NCI-H146 (cell line): ENCODE results near the gene TNFSF15.

Experiments used
- DNase-seq: peaks from one replicate; lab custom pipeline; 2025; lab: John Stamatoyannopoulos, UW

The TNFSF15 gene

GRCh38 chr9:114805670-114806525, at the start of gene TNFSF15:
Gene TNFSF15, minus strand, starts transcription at chr9:114806039. Its CDS starts 27 bp downstream, at chr9:114806012.
- peak; percentile 17 for DNase-seq

- DNase-seq: no peak
These were observed 49.6 kb upstream of the TNFSF15 start for GRCh38 chr9:114855488-114855887.

- no peak for DNase-seq
These were observed 49.0 kb upstream of the TNFSF15 start for GRCh38 chr9:114854736-114855355.

- DNase-seq: no peak
These were observed 47.4 kb upstream of the TNFSF15 start for GRCh38 chr9:114853071-114853855.

- DNase-seq: no peak
These were observed 46.3 kb upstream of the TNFSF15 start for GRCh38 chr9:114852050-114852594.

GRCh38 chr9:114851306-114851705, 45.5 kb upstream of the TNFSF15 start:
- no peak for DNase-seq

- DNase-seq: no peak
These were observed 45.0 kb upstream of the TNFSF15 start for GRCh38 chr9:114850871-114851270.

- DNase-seq: no peak
These were observed 43.6 kb upstream of the TNFSF15 start for GRCh38 chr9:114849450-114849849.

- DNase-seq: no peak
These were observed 41.9 kb upstream of the TNFSF15 start for GRCh38 chr9:114847492-114848417.

- peak; percentile 1 for DNase-seq
These were observed 39.5 kb upstream of the TNFSF15 start for GRCh38 chr9:114845373-114845772.

- no peak for DNase-seq
These were observed 38.9 kb upstream of the TNFSF15 start for GRCh38 chr9:114844766-114845165.

GRCh38 chr9:114837923-114838322, 32.1 kb upstream of the TNFSF15 start:
- no peak for DNase-seq

GRCh38 chr9:114836769-114837168, 30.9 kb upstream of the TNFSF15 start:
- no peak for DNase-seq

- DNase-seq: no peak
These were observed 28.5 kb upstream of the TNFSF15 start for GRCh38 chr9:114834386-114834785.

- DNase-seq: peak; percentile 6
These were observed 24.7 kb upstream of the TNFSF15 start for GRCh38 chr9:114830546-114830945.

- DNase-seq: no peak
These were observed 24.0 kb upstream of the TNFSF15 start for GRCh38 chr9:114829574-114830440.

- no peak for DNase-seq
These were observed 22.4 kb upstream of the TNFSF15 start for GRCh38 chr9:114828303-114828650.

GRCh38 chr9:114827641-114828302, 21.9 kb upstream of the TNFSF15 start:
- no peak for DNase-seq

GRCh38 chr9:114826431-114826830, 20.6 kb upstream of the TNFSF15 start:
- DNase-seq: no peak
